Measurements from ENCODE around the gene ZRANB3.

The ZRANB3 gene

DNA sequence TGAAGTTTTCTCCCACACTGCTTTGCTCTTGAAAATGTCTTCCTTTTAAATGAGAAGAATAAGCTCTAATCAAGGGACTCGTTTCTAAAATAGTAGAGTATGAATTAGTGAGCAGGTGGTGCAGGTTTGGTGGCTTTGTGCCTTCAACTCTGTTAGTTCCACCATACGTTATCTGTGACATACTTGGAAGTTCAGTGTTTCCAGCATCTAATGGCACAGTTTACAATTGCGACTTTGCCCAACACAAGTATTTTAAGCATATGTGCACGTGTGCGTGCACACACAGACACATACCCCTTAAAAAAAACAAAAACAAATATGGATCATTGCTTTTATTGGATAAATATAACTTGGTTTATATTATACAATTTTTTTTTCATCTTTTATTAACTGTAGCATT lies 367.1 kb downstream of the ZRANB3 start:
- DNase-seq: no peak
- Histone ChIP-seq H3K27ac (no peak overlapping the region), H3K4me3 (ENCODE audit: low read depth, low read length) (no peak overlapping the region), H3K27me3 (replicated peaks) (no peaks in the 10 kb centered on the region), H3K36me3 (replicated peaks) (peaks cover 22% of the 10 kb centered on the region)
- in situ Hi-C loops (cut with HindIII; ENCODE audit: low pct_ligation_motif_present, low sequenced_read_pairs): no loop called here
- TF ChIP-seq, protein P1, sequence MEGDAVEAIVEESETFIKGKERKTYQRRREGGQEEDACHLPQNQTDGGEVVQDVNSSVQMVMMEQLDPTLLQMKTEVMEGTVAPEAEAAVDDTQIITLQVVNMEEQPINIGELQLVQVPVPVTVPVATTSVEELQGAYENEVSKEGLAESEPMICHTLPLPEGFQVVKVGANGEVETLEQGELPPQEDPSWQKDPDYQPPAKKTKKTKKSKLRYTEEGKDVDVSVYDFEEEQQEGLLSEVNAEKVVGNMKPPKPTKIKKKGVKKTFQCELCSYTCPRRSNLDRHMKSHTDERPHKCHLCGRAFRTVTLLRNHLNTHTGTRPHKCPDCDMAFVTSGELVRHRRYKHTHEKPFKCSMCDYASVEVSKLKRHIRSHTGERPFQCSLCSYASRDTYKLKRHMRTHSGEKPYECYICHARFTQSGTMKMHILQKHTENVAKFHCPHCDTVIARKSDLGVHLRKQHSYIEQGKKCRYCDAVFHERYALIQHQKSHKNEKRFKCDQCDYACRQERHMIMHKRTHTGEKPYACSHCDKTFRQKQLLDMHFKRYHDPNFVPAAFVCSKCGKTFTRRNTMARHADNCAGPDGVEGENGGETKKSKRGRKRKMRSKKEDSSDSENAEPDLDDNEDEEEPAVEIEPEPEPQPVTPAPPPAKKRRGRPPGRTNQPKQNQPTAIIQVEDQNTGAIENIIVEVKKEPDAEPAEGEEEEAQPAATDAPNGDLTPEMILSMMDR (IDR thresholded peaks at IDR 0.05; ENCODE audit: low read depth, low read length, missing control alignments): no peak

- H3K4me3 ChIP-seq (ENCODE audit: low read depth, low read length): no peak overlapping the region
- no peaks in the 10 kb centered on the region for H3K27me3 ChIP-seq (replicated peaks)
- H3K27ac ChIP-seq: no peak overlapping the region
- in situ Hi-C loops (cut with HindIII; ENCODE audit: low pct_ligation_motif_present, low sequenced_read_pairs): no loop called here
- DNase-seq: no peak
- peaks cover 19% of the 10 kb centered on the region for H3K36me3 ChIP-seq (replicated peaks)
- TF ChIP-seq, protein P1 (IDR thresholded peaks at IDR 0.05; ENCODE audit: low read depth, low read length, missing control alignments): no peak
These were observed 367.7 kb downstream of the ZRANB3 start for GRCh38 chr2:135163306-135163705.

DNA sequence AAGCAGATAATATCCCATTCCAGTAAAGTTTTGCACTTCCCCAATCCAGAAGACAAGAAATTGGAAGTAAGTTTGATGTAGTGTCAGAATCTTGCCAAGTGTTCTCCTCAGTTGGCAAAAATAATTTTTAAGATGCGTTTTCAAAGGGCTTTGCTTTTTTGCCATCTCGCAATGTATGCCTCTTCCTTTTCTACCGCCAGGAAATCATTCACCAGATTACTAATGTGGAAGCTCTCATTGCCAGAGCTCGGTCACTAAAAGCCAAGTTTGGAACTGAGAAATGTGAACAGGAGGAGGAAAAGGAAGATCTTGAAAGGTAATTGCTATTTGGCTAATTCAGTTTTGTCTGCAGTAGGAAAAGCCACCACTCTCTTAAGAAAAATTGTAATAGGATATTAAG lies 368.2 kb downstream of the ZRANB3 start:
- Histone ChIP-seq H3K27me3 (replicated peaks) (no peaks in the 10 kb centered on the region), H3K36me3 (replicated peaks) (peaks cover 22% of the 10 kb centered on the region), H3K27ac (no peak overlapping the region), H3K4me3 (ENCODE audit: low read depth, low read length) (no peak overlapping the region)
- no peak for DNase-seq
- TF ChIP-seq, protein P1 (IDR thresholded peaks at IDR 0.05; ENCODE audit: low read depth, low read length, missing control alignments): no peak
- in situ Hi-C loops (cut with HindIII; ENCODE audit: low pct_ligation_motif_present, low sequenced_read_pairs): no loop called here

- in situ Hi-C loops (cut with HindIII; ENCODE audit: low pct_ligation_motif_present, low sequenced_read_pairs): no loop called here
- no peaks in the 10 kb centered on the region for H3K27me3 ChIP-seq (replicated peaks)
- TF ChIP-seq, protein P1 (IDR thresholded peaks at IDR 0.05; ENCODE audit: low read depth, low read length, missing control alignments): no peak
- H3K27ac ChIP-seq: no peak overlapping the region
- H3K4me3 ChIP-seq (ENCODE audit: low read depth, low read length): no peak overlapping the region
- peaks cover 22% of the 10 kb centered on the region for H3K36me3 ChIP-seq (replicated peaks)
- DNase-seq: no peak
These were observed 368.6 kb downstream of the ZRANB3 start for GRCh38 chr2:135162377-135162776.

- in situ Hi-C loops (cut with HindIII; ENCODE audit: low pct_ligation_motif_present, low sequenced_read_pairs): no loop called here
- TF ChIP-seq, protein P1 (IDR thresholded peaks at IDR 0.05; ENCODE audit: low read depth, low read length, missing control alignments): no peak
- H3K36me3 ChIP-seq (replicated peaks): peaks cover 20% of the 10 kb centered on the region
These were observed 371.8 kb downstream of the ZRANB3 start for GRCh38 chr2:135159191-135159590.

GRCh38 chr2:135157856-135158255 lies 373.2 kb downstream of the ZRANB3 start:
- Histone ChIP-seq H3K27me3 (replicated peaks) (no peaks in the 10 kb centered on the region), H3K4me3 (ENCODE audit: low read depth, low read length) (no peak overlapping the region), H3K36me3 (replicated peaks) (peaks cover 13% of the 10 kb centered on the region), H3K27ac (no peak overlapping the region)
- no peak for DNase-seq
- TF ChIP-seq, protein P1 (IDR thresholded peaks at IDR 0.05; ENCODE audit: low read depth, low read length, missing control alignments): no peak
- in situ Hi-C loops (cut with HindIII; ENCODE audit: low pct_ligation_motif_present, low sequenced_read_pairs): no loop called here

More at GRCh38 chr2:135159191-135159590, 371.8 kb downstream of the ZRANB3 start:
- DNase-seq: no peak
- H3K27ac ChIP-seq: no peak overlapping the region
- no peaks in the 10 kb centered on the region for H3K27me3 ChIP-seq (replicated peaks)
- no peak overlapping the region for H3K4me3 ChIP-seq (ENCODE audit: low read depth, low read length)

Measured in brain microvascular endothelial cell (primary cell).